ENCODE measurements around the gene SAMD3.

DNA sequence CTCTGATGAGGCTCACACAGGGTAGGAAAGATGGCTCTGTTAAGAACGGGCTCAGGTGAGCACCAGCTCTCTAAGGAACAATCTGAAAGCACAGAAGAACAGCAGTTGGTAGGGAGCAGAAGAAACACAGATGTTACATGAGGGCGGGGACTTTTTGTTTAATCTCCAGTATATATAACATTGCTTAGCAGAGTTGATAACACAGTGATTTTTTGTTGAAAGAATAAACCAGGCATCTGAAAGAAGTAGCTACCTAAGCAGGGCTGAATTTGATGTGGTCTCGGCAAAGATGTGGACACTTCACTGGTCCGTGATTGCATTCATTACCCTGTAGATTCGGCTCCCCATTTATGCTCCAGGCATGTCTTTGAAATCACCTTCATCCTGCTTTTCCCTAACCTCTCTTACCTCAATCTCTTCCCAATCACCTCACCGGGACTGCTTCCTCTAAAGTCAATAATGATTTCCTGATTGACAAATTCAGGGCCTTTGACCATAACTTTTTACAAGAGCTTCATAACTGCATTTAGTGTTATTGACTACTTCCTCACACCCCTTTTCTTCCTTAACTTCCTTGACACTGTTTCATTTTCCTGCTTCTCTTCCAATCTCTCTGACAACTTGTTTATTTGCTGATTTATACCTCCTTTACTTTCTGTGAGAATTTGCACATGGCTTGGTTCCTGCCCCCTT lies 34.4 kb downstream of the SAMD3 start:
- TF ChIP-seq CTCF (IDR thresholded peaks at IDR 0.05; ENCODE audit: low read depth, low read length, missing input control) (no peak), JUND (IDR thresholded peaks at IDR 0.05) (no peak), RAD21 (IDR thresholded peaks at IDR 0.05) (no peak), RXRA (IDR thresholded peaks at IDR 0.05) (no peak), YY1 (IDR thresholded peaks at IDR 0.05) (no peak), REST (IDR thresholded peaks at IDR 0.05) (no peak), SP1 (IDR thresholded peaks at IDR 0.05) (no peak)
